ENCODE data around the gene CLEC2L. TPM values are rescaled to one million over a fixed set of nuclear protein-coding genes. Genes with fewer than 3 reads are reported as not detected.

CLEC2L gene
- total and polyA plus RNA-seq, 2 experiments from 2014 or later, result not detected

DNA sequence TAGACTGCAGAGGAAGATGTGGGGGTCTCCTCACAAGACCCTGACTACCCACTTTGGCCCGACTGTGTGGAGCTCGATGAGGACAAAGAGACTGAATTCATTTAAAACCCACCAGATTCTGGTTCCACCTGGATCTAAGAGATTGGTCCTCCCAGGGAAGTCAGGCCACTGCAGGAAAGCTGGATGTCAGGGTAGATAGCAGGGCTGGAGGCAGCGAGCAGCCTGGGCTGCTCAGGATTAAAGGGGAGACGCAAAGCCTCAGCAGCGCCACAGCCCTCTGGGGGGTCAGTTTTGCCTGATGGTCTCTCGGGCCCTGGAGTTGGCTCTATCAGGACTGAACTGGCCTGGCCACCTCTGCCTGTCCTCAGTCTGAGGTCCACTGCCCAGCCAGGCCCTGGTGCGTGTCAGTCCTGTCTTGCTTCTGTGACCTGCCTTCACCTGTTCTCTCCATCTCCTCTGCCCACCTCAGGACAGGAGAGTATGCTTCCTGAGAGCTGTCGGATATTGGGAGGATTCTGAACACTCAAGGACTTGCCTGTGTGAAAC, 27.8 kb upstream of the CLEC2L start:
- Histone ChIP-seq H4K20me1 (ENCODE audit: insufficient read depth) (no peaks in the 10 kb centered on the region), H2AFZ (no peak overlapping the region), H3K4me1 (ENCODE audit: insufficient read depth) (no peaks in the 10 kb centered on the region), H3K27ac (no peak overlapping the region), H3K9ac (no peak overlapping the region), H3K4me2 (ENCODE audit: unreplicated experiment) (no peak overlapping the region), H3K9me3 (ENCODE audit: low read depth) (no peaks in the 10 kb centered on the region), H3F3A (ENCODE audit: insufficient read depth) (no peaks in the 10 kb centered on the region), H3K36me3 (ENCODE audit: low read depth) (no peaks in the 10 kb centered on the region), H3K79me2 (ENCODE audit: insufficient read depth) (no peaks in the 10 kb centered on the region), H3K9me2 (ENCODE audit: insufficient read depth) (no peaks in the 10 kb centered on the region), H3K27me3 (replicated peaks; ENCODE audit: insufficient read depth) (peaks cover 11% of the 10 kb centered on the region), H3K4me3 (no peak overlapping the region)
- TF ChIP-seq EZH2phosphoT487 (IDR thresholded peaks at IDR 0.05; ENCODE audit: insufficient read depth, low read depth) (no peak), EZH2 (IDR thresholded peaks at IDR 0.05; ENCODE audit: insufficient read depth, poor library complexity, severe bottlenecking) (no peak)
- DNase-seq, result no peak
- in situ Hi-C loops (cut with MboI), result loop anchor here (25.0 kb wide), 1 partner anchor 517 kb away; no protein-coding TSS in a partner anchor
- WGBS, 2 experiments (ENCODE audit: low coverage in 1 of 2, low lambda C conversion rate in 2 of 2, missing lambda C conversion rate in 2 of 2), result 74 to 76% methylated on average over 8 of the region's 8 CpGs

DNA sequence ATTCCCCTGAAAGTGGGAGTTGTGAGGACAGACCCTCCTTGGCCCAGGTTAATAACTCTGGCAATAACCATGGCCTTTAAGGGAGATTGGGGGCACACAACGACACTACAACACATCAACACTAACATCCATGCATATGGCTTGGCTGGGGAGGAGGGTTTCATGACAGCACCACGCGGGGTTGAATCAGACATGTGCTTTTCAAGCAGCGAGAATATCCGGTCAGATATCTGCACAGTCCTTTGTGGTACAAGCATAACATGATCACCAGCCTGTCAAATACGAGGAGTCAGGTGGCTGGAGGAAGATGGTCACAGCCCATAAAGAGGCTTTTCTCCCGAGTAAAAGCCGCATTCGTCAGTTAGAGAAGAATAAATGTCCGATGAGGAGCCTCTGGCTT, 27.0 kb upstream of the CLEC2L start:
- Histone ChIP-seq H3K9ac (no peak overlapping the region), H3K9me3 (ENCODE audit: low read depth) (no peaks in the 10 kb centered on the region), H3F3A (ENCODE audit: insufficient read depth) (no peaks in the 10 kb centered on the region), H3K36me3 (ENCODE audit: low read depth) (no peaks in the 10 kb centered on the region), H3K79me2 (ENCODE audit: insufficient read depth) (no peaks in the 10 kb centered on the region), H3K4me3 (no peak overlapping the region), H3K4me2 (ENCODE audit: unreplicated experiment) (no peak overlapping the region), H3K27ac (no peak overlapping the region), H2AFZ (no peak overlapping the region), H3K4me1 (ENCODE audit: insufficient read depth) (no peaks in the 10 kb centered on the region), H3K9me2 (ENCODE audit: insufficient read depth) (no peaks in the 10 kb centered on the region), H3K27me3 (replicated peaks; ENCODE audit: insufficient read depth) (peaks cover 11% of the 10 kb centered on the region), H4K20me1 (ENCODE audit: insufficient read depth) (no peaks in the 10 kb centered on the region)
- WGBS, 2 experiments (ENCODE audit: low coverage in 1 of 2, low lambda C conversion rate in 2 of 2, missing lambda C conversion rate in 2 of 2), result 82 to 87% methylated on average over 10 of the region's 10 CpGs
- in situ Hi-C loops (cut with MboI), result loop anchor here (25.0 kb wide), 1 partner anchor 516 kb away; no protein-coding TSS in a partner anchor
- no peak for DNase-seq
- TF ChIP-seq EZH2 (IDR thresholded peaks at IDR 0.05; ENCODE audit: insufficient read depth, poor library complexity, severe bottlenecking) (no peak), EZH2phosphoT487 (IDR thresholded peaks at IDR 0.05; ENCODE audit: insufficient read depth, low read depth) (no peak)

DNA sequence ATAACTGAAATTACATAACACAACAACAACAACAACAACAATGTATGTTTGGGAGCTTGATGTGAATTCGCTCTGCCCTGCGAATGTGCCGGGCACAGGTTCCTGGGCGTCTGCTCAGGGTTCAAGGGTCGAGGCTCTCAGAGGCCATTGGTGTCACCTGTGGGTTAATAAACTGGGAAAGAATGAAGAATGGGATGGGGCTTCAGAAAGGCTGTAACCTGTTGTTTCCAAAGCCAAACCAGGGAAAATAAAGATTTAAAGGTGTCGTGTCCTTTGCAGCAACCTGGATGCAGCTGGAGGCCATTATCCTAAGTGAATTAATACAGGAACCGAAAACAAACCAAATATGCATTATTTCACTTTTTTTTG, 22.7 kb upstream of the CLEC2L start:
- Histone ChIP-seq H3K9me3 (ENCODE audit: low read depth) (no peaks in the 10 kb centered on the region), H3F3A (ENCODE audit: insufficient read depth) (no peaks in the 10 kb centered on the region), H3K27ac (no peak overlapping the region), H4K20me1 (ENCODE audit: insufficient read depth) (no peaks in the 10 kb centered on the region), H3K9me2 (ENCODE audit: insufficient read depth) (no peaks in the 10 kb centered on the region), H3K9ac (no peak overlapping the region), H3K4me2 (ENCODE audit: unreplicated experiment) (peak overlapping the region; percentile 73), H3K4me3 (peak overlapping the region; percentile 64), H3K79me2 (ENCODE audit: insufficient read depth) (no peaks in the 10 kb centered on the region), H3K27me3 (replicated peaks; ENCODE audit: insufficient read depth) (peaks cover 6% of the 10 kb centered on the region), H3K4me1 (ENCODE audit: insufficient read depth) (no peaks in the 10 kb centered on the region), H3K36me3 (ENCODE audit: low read depth) (no peaks in the 10 kb centered on the region), H2AFZ (peak overlapping the region; percentile 83)
- TF ChIP-seq EZH2phosphoT487 (IDR thresholded peaks at IDR 0.05; ENCODE audit: insufficient read depth, low read depth) (no peak), EZH2 (IDR thresholded peaks at IDR 0.05; ENCODE audit: insufficient read depth, poor library complexity, severe bottlenecking) (no peak)
- DNase-seq, result no peak
- 98% methylated on average over 7 of the region's 7 CpGs for WGBS, 2 experiments (ENCODE audit: low coverage in 1 of 2, low lambda C conversion rate in 2 of 2, missing lambda C conversion rate in 2 of 2)
- in situ Hi-C loops (cut with MboI), result no loop called here

DNA sequence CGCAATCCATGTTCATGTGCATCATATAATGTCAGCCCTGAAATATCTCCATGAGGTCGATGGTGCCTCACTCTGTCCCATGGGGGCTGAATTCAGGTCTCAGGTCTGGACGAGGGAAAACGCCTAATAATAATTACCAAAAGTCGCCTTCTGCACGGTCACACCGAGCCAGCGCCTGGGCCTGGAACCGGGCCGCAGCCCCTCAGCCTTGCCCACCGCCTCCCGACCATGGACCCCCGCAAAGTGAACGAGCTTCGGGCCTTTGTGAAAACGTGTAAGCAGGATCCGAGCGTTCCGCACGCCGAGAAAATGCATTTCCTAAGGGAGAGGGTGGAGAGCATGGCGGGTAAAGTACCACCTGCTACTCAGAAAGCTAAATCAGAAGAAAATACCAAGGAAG, 21.3 kb upstream of the CLEC2L start:
- H4K20me1 ChIP-seq (ENCODE audit: insufficient read depth), result no peaks in the 10 kb centered on the region
- H3K79me2 ChIP-seq (ENCODE audit: insufficient read depth), result no peaks in the 10 kb centered on the region
- H3K9ac ChIP-seq, result no peak overlapping the region
- no peak overlapping the region for H2AFZ ChIP-seq
- H3K27ac ChIP-seq, result no peak overlapping the region
- H3K9me2 ChIP-seq (ENCODE audit: insufficient read depth), result no peaks in the 10 kb centered on the region
- TF ChIP-seq EZH2phosphoT487 (IDR thresholded peaks at IDR 0.05; ENCODE audit: insufficient read depth, low read depth), result no peak
- TF ChIP-seq EZH2 (IDR thresholded peaks at IDR 0.05; ENCODE audit: insufficient read depth, poor library complexity, severe bottlenecking), result no peak
- DNase-seq, result no peak
- H3K27me3 ChIP-seq (replicated peaks; ENCODE audit: insufficient read depth), result peaks cover 6% of the 10 kb centered on the region
- H3K4me2 ChIP-seq (ENCODE audit: unreplicated experiment), result no peak overlapping the region
- no peaks in the 10 kb centered on the region for H3K9me3 ChIP-seq (ENCODE audit: low read depth)
- H3K4me3 ChIP-seq, result no peak overlapping the region
- no peaks in the 10 kb centered on the region for H3F3A ChIP-seq (ENCODE audit: insufficient read depth)
- 84 to 88% methylated on average over 22 of the region's 22 CpGs for WGBS, 2 experiments (ENCODE audit: low coverage in 1 of 2, low lambda C conversion rate in 2 of 2, missing lambda C conversion rate in 2 of 2)
- no peaks in the 10 kb centered on the region for H3K4me1 ChIP-seq (ENCODE audit: insufficient read depth)
- in situ Hi-C loops (cut with MboI), result no loop called here
- no peaks in the 10 kb centered on the region for H3K36me3 ChIP-seq (ENCODE audit: low read depth)
